ENCODE data around the gene KPNB1.

Gene KPNB1

GRCh38 chr17:47711366-47712099 lies 61.8 kb downstream of the KPNB1 start:
- ATAC-seq (no peak), DNase-seq (no peak)

DNA sequence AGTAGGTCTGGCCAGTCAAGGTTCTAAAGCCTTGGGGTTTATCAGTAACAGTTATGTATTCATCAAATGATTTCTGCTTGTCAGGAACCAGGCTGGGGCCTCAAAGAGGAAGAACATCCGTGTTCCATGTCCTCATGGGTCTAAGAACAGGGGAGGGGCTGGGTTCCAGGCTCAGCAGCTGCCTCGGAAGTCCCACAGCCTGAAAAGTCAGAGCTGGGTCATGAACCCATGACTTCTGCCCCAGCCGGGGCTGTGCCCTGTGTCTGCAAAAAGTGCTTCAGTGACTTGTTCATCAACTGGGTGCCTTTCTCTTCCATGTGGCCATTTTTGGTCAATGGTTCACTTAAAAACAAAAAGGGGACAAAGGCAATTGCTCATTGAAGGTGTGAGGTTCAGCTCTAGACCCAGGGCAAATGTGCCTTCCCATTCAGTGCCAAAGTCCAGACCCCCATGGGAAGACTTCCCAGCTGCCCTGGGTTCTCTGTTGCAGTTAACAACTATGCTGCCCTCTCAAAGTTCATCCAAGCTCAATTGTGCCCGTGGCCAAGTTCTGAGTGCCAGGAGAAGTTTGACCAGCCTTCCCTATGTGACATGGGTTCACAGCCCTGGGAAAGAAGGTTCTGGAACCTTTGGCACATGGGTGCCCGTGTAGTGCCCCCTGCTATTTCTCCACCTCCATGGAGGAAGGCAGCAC lies 62.8 kb downstream of the KPNB1 start:
- ATAC-seq (no peak), DNase-seq (no peak)

GRCh38 chr17:47713980-47714700 lies 64.4 kb downstream of the KPNB1 start:
- no peak for DNase-seq
- ATAC-seq: no peak

DNA sequence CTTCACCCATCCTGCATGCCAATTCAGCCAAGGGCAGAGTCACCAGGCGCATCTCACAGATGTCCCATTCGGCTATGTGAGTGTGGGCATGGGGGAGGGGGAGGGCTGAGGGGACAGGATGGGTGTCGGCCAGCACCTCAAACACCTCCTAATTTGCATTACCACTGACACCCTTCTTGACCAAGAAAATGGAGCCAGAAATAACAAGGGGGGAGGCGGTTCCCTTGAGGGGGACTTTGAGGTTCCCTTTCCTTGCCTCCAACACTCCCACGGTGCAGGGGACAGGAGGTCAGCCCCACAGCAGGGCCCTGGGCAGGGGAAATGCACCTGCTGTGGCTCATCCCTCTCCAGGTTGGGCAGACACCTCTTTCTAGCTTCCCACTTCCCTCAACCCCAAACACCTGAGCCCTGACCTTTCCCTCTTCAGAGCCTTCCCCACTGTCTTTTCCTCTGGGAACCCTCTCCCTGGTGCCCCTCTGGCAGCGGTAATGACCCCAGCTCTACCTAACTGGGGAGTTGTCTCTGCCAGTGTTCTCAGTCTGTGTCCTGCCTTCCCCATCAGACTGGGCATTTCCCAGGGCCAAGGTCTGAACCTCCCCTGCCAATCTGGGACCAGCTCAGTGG lies 65.2 kb downstream of the KPNB1 start:
- ATAC-seq (no peak), DNase-seq (peak; percentile 29)

GRCh38 chr17:47715669-47716325 lies 66.1 kb downstream of the KPNB1 start:
- no peak for DNase-seq
- no peak for ATAC-seq

- peak; percentile 44 for DNase-seq
- ATAC-seq: no peak
Observed at GRCh38 chr17:47716375-47716774, 66.7 kb downstream of the KPNB1 start.

DNA sequence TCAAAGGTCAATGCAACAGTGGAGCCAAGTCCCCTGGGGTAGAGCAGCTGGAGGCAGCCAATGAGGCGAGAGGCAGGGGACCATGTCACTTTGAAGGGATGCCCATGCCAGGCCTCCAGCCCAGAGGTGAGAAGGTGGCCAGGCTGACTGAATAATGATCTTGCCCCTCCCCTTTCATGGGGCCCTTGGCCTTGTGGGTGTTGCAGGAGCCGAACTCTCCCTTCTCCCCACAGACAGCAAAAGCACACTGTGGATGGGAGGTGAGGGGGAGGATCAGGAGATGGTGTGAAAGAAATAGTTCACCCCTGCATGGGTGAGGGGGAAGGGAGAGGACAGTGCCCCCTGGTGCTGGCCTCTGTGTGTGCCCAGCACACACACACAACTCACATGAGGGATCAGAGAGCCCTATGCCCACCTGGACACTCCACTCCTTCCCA lies 67.6 kb downstream of the KPNB1 start:
- peak; percentile 69 for DNase-seq
- peak; percentile 7 for ATAC-seq

GRCh38 chr17:47717979-47718621 lies 68.4 kb downstream of the KPNB1 start:
- DNase-seq (peak; percentile 46), ATAC-seq (peak; percentile 1)

GRCh38 chr17:47718634-47719405 lies 69.1 kb downstream of the KPNB1 start:
- no peak for ATAC-seq
- DNase-seq: no peak

DNA sequence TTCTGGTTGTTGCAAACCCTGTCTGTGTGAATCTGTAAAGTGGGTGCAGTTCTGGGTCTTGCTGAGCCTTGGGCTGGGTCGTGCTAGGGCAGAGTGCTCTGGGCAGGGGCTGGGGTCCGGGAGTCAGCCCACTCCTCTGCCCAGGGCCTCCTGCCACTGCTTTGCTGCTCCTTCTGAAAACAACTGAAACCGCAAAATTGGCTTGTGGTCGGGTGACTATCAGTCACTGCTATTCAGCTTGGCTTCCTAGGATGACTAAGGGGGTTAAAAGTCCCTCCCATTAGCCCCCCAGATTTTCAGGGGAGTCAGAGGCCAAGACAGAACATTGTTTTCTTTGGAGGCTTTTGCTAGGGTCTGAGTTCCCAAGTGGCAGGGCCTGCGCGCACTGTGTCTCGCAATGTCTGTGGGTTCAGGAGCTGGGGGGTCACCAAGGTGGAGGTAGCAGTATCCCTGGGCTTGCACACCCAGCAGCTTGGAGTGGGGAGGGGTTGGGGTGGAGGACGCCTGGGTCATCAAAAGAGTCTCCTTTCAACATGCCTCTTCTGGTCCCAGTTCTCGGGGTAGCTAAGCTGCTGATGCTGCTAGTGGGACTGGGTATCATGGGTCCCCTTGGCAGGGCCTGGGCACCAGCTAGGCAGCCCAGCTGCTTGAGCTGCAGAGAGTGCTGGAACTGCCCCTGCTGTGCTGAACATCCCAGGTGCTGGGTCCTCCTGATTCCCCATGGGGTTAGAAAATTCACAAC lies 69.9 kb downstream of the KPNB1 start:
- DNase-seq (peak; percentile 86), ATAC-seq (peak; percentile 33)

DNA sequence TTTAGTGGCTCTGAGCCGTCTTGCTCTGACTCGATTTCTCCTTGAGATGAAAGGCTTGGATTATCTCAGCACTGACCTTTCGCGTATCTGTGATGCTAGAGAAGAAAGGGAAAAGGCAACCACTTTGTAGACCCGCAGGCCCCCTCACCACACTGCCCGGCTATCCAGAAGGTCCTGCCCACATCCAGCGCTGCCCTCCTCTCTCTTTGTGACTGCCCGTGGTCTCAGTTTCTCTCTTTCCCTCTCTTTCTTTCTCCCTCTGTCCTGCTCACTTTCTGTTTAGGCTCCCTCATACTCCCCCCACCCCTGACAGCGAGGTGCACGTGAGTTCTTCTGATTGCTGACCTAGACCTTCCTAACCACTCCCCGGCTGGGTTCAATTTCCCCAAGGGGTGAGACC lies 70.5 kb downstream of the KPNB1 start:
- DNase-seq: peak; percentile 65
- peak; percentile 7 for ATAC-seq

- ATAC-seq (peak; percentile 69), DNase-seq (peak; percentile 97)
Observed at GRCh38 chr17:47720754-47721533, 71.2 kb downstream of the KPNB1 start.

DNA sequence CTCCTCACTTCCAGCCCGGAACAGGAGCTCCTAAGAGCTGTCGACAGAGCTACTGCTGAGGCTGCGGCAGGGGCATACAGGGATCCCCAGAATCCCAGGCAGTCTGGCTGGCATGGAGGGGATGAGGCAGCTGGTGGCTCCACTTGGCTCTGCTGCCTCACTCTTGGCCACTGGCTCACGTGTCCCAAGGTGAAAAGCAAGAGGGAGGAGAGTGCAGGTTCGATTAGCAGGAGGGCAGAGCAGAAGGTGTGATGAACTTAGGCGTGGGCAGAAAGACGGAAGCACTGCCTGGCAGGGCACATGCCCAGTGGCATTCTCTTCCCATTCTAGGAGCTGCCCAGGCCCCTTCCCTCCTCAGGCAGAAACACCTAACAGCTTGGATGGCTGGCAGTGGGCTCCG lies 72.0 kb downstream of the KPNB1 start:
- peak; percentile 36 for DNase-seq
- ATAC-seq: no peak

GRCh38 chr17:47724705-47725104 lies 75.0 kb downstream of the KPNB1 start:
- ATAC-seq (no peak), DNase-seq (no peak)

- DNase-seq: peak; percentile 43
- no peak for ATAC-seq
Observed at GRCh38 chr17:47725446-47726111, 75.9 kb downstream of the KPNB1 start.

GRCh38 chr17:47726796-47727703 lies 77.3 kb downstream of the KPNB1 start:
- no peak for DNase-seq
- no peak for ATAC-seq

GRCh38 chr17:47727704-47728036 lies 78.0 kb downstream of the KPNB1 start:
- no peak for ATAC-seq
- DNase-seq: no peak

Measured in stimulated activated naive CD8-positive, alpha-beta T cell treated with anti-CD3 and anti-CD28 coated beads, Interleukin-15, Interleukin-2, amounts not matched to agents 100 U/mL and 50 U/mL, for 24 hours (primary cell).